Measurements from ENCODE around the gene ZDHHC14.

DNA sequence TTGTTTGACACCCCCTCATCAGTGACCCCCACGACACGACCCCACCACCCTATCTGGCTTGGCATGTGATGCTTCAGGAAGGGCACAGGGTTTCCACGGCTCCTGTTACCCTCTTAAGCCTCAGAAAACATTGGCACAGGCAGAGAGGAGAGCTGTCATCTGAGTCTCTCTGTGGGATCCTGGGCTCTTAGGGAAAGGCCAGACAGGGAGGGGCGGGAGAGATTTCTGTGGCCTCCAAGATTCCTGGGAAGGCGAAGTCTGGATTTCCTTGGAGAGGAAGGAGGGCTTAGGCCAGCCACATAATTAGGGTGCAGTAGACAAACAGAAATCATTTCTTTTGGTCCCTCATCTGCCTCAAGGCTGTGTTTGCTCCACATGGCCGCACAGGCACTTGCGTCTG lies 250.4 kb downstream of the ZDHHC14 start:
- TF ChIP-seq, protein P1, sequence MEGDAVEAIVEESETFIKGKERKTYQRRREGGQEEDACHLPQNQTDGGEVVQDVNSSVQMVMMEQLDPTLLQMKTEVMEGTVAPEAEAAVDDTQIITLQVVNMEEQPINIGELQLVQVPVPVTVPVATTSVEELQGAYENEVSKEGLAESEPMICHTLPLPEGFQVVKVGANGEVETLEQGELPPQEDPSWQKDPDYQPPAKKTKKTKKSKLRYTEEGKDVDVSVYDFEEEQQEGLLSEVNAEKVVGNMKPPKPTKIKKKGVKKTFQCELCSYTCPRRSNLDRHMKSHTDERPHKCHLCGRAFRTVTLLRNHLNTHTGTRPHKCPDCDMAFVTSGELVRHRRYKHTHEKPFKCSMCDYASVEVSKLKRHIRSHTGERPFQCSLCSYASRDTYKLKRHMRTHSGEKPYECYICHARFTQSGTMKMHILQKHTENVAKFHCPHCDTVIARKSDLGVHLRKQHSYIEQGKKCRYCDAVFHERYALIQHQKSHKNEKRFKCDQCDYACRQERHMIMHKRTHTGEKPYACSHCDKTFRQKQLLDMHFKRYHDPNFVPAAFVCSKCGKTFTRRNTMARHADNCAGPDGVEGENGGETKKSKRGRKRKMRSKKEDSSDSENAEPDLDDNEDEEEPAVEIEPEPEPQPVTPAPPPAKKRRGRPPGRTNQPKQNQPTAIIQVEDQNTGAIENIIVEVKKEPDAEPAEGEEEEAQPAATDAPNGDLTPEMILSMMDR (IDR thresholded peaks at IDR 0.05): no peak
- no peak for TF ChIP-seq POLR2A (IDR thresholded peaks at IDR 0.05)

Data from Peyer's patch (tissue), 4 donors.